SK-N-SH treated with all-trans-retinoic acid at 6 μM for 48 hours (cell line): ENCODE results near the gene C3orf18.
A peak's percentile ranks its signal among the peaks of the same experiment; 100 is the strongest.

ENCODE experiments used
- ATAC-seq: fragments of 200-7000 bp; cut with Tn5 transposase; 3 replicates; pipeline ENCODE4 v1.9.1; 2020; ENCODE audit warnings: mild to moderate bottlenecking, moderate library complexity
- ARNTL ChIP-seq: fragments of 450-650 bp; formaldehyde crosslinking; IDR thresholded peaks from 2 replicates; pipeline ENCODE4 v1.5.0; 2020; ENCODE audit warnings: low read depth, mild to moderate bottlenecking, moderate library complexity, borderline replicate concordance
- CREB5 ChIP-seq: fragments of 250-450 bp; sonication (Bioruptor Pico); IDR thresholded peaks from 2 replicates; pipeline ENCODE4 v1.5.1; 2020; ENCODE audit warnings: low read depth, mild to moderate bottlenecking, moderate library complexity
- CSDC2 ChIP-seq: fragments of 250-450 bp; sonication (Bioruptor Pico); IDR thresholded peaks from 2 replicates; pipeline ENCODE4 v1.5.0; 2020; ENCODE audit warnings: mild to moderate bottlenecking, moderate library complexity
- CSRNP3 ChIP-seq: fragments of 250-450 bp; sonication (Bioruptor Pico); IDR thresholded peaks from 2 replicates; pipeline ENCODE4 v1.5.1; 2021; ENCODE audit warnings: mild to moderate bottlenecking, moderate library complexity
- ESRRG ChIP-seq: fragments of 250-450 bp; sonication (Bioruptor Pico); IDR thresholded peaks from 2 replicates; pipeline ENCODE4 v1.6.1; 2021; ENCODE audit warnings: mild to moderate bottlenecking
- GLIS3 ChIP-seq: fragments of 250-450 bp; sonication (Bioruptor Pico); IDR thresholded peaks from 2 replicates; pipeline ENCODE4 v1.5.0; 2020; ENCODE audit warnings: mild to moderate bottlenecking, moderate library complexity
- OSR1 ChIP-seq: fragments of 250-450 bp; sonication (Bioruptor Pico); IDR thresholded peaks from 2 replicates; pipeline ENCODE4 v1.8.0; 2022; ENCODE audit warnings: moderate library complexity, mild to moderate bottlenecking, inconsistent platforms
- POU6F1 ChIP-seq: fragments of 250-450 bp; sonication (Bioruptor Pico); IDR thresholded peaks from 2 replicates; pipeline ENCODE4 v1.8.0; 2021; ENCODE audit warnings: low read depth, mild to moderate bottlenecking, moderate library complexity, borderline replicate concordance
- PPARA ChIP-seq: fragments of 250-450 bp; sonication (Bioruptor Pico); IDR thresholded peaks from 2 replicates; pipeline ENCODE4 v1.5.0; 2020; ENCODE audit warnings: mild to moderate bottlenecking, borderline replicate concordance
- RARB ChIP-seq: fragments of 250-450 bp; sonication (Bioruptor Pico); IDR thresholded peaks from 2 replicates; pipeline ENCODE4 v1.8.0; 2021; ENCODE audit warnings: mild to moderate bottlenecking, moderate library complexity
- TSHZ2 ChIP-seq: fragments of 250-450 bp; sonication (Bioruptor Pico); IDR thresholded peaks from 2 replicates; pipeline ENCODE4 v1.5.0; 2020; ENCODE audit warnings: mild to moderate bottlenecking, moderate library complexity
- ZNF565 ChIP-seq: fragments of 450-650 bp; formaldehyde crosslinking; conservative IDR thresholded peaks from 2 replicates; pipeline ENCODE4 v1.5.0; 2020; ENCODE audit warnings: low read depth, mild to moderate bottlenecking, moderate library complexity
- ZNF70 ChIP-seq: fragments of 450-650 bp; formaldehyde crosslinking; IDR thresholded peaks from 2 replicates; pipeline ENCODE4 v1.5.0; 2020; ENCODE audit warnings: mild to moderate bottlenecking, moderate library complexity
- ZNF8 ChIP-seq: fragments of 450-650 bp; formaldehyde crosslinking; IDR thresholded peaks from 2 replicates; pipeline ENCODE4 v1.5.0; 2020; ENCODE audit warnings: mild to moderate bottlenecking, moderate library complexity

Gene C3orf18

GRCh38 chr3:50612970-50613846, 45.7 kb upstream of the C3orf18 start:
- TF ChIP-seq POU6F1, result no peak
- TF ChIP-seq OSR1 (CRISPR knock-in tag), result no peak
- TF ChIP-seq CSRNP3 (CRISPR knock-in tag), result no peak
- no peak for TF ChIP-seq CREB5 (CRISPR knock-in tag)
- TF ChIP-seq GLIS3 (CRISPR knock-in tag), result no peak
- TF ChIP-seq, all 23 proteins: peak for 0
- ATAC-seq, result no peak

GRCh38 chr3:50612234-50612882, 44.8 kb upstream of the C3orf18 start:
- TF ChIP-seq PPARA (CRISPR knock-in tag), result no peak
- ATAC-seq, result peak; percentile 37

- TF ChIP-seq RARB (CRISPR knock-in tag), result no peak
- TF ChIP-seq ZNF70 (CRISPR knock-in tag), result no peak
- peak; percentile 42; the same call in 1 of the 2 replicates for TF ChIP-seq ZNF8 (CRISPR knock-in tag)
- TF ChIP-seq CSRNP3 (CRISPR knock-in tag), result no peak
- TF ChIP-seq POU6F1, result no peak
- 0 out of 2 replicates have a peak, but pooled peaks have one; percentile 15 for TF ChIP-seq CSDC2
- peak; percentile 83 for ATAC-seq
These were observed 44.1 kb upstream of the C3orf18 start, which contains the start of gene CISH for GRCh38 chr3:50611464-50612233. CISH (minus strand) TSS chr3:50611774; CDS start chr3:50611650, 124 bp downstream.

GRCh38 chr3:50610992-50611463, 43.5 kb upstream of the C3orf18 start:
- no peak for ATAC-seq
- TF ChIP-seq RARB (CRISPR knock-in tag) (no peak), OSR1 (CRISPR knock-in tag) (no peak), TSHZ2 (no peak), ZNF70 (CRISPR knock-in tag) (no peak), ESRRG (no peak), ARNTL (CRISPR knock-in tag) (no peak), ZNF8 (CRISPR knock-in tag) (no peak), PPARA (CRISPR knock-in tag) (no peak), CREB5 (CRISPR knock-in tag) (no peak), POU6F1 (no peak), ZNF565 (CRISPR knock-in tag) (no peak)
